AG09309 (cell line): ENCODE data around the gene ARID5B.

Source experiments
- DNase-seq: peaks from one replicate; pipeline ENCODE4 v3.0.0-alpha.2; 2010; ENCODE audit warnings: low read depth
- H3K4me3 ChIP-seq: 2 replicates; pipeline ENCODE4 v1.5.1; 2011; ENCODE audit warnings: mild to moderate bottlenecking, low read depth, low read length, moderate library complexity; ENCODE audit not compliant: control insufficient read depth
- CTCF ChIP-seq: IDR thresholded peaks from 2 replicates; pipeline ENCODE4 v1.5.1; 2011; ENCODE audit warnings: mild to moderate bottlenecking, low read depth, low read length, inconsistent platforms; ENCODE audit not compliant: insufficient read depth, control insufficient read depth; ENCODE audit errors: missing control alignments

The ARID5B gene

GRCh38 chr10:62109587-62110293, 208.2 kb downstream of the ARID5B start:
- TF ChIP-seq CTCF: no peak
- no peak for DNase-seq
- H3K4me3 ChIP-seq: no peak overlapping the region

- no peak for TF ChIP-seq CTCF
- no peak overlapping the region for H3K4me3 ChIP-seq
- no peak for DNase-seq
These were observed 210.8 kb downstream of the ARID5B start for GRCh38 chr10:62112300-62112699.

- no peak overlapping the region for H3K4me3 ChIP-seq
- no peak for DNase-seq
- no peak for TF ChIP-seq CTCF
These were observed 211.5 kb downstream of the ARID5B start for GRCh38 chr10:62112963-62113362.

- no peak for TF ChIP-seq CTCF
These were observed 212.2 kb downstream of the ARID5B start for GRCh38 chr10:62113680-62114079.

GRCh38 chr10:62115321-62115720, 213.8 kb downstream of the ARID5B start:
- no peak overlapping the region for H3K4me3 ChIP-seq
- no peak for TF ChIP-seq CTCF
- no peak for DNase-seq

More at GRCh38 chr10:62113680-62114079, 212.2 kb downstream of the ARID5B start:
- no peak overlapping the region for H3K4me3 ChIP-seq
- no peak for DNase-seq

- no peak for TF ChIP-seq CTCF
- DNase-seq: no peak
- H3K4me3 ChIP-seq: no peak overlapping the region
These were observed 214.3 kb downstream of the ARID5B start for GRCh38 chr10:62115842-62116241.

- H3K4me3 ChIP-seq: no peak overlapping the region
- no peak for TF ChIP-seq CTCF
- DNase-seq: no peak
These were observed 215.4 kb downstream of the ARID5B start for GRCh38 chr10:62116896-62117295.
